H9 (cell line): Measurements from ENCODE around the gene RAB22A. TPM values are rescaled to one million over a fixed set of nuclear protein-coding genes. Genes with fewer than 3 reads are reported as not detected.
"Not testable (repeated sequence)": the region's sequence is repeated elsewhere in the genome, so short reads cannot be mapped to it uniquely, and the experiment has no call there.

ENCODE experiments used
- DNase-seq: peaks from one replicate; pipeline ENCODE4 v3.0.0-alpha.2; 2017
- H2AFZ ChIP-seq: one replicate; pipeline ENCODE4 v1.6.1; 2013; ENCODE audit warnings: mild to moderate bottlenecking, low read length, control low read depth, moderate library complexity
- H2AK5ac ChIP-seq: 2 replicates; pipeline ENCODE4 v1.6.1; 2013; ENCODE audit warnings: low read length, control low read depth, mixed read lengths; ENCODE audit not compliant: insufficient read length
- H2BK120ac ChIP-seq: one replicate; pipeline ENCODE4 v1.6.1; 2013; ENCODE audit warnings: low read depth, mild to moderate bottlenecking, low read length, control low read depth, inconsistent platforms; ENCODE audit not compliant: poor library complexity, severe bottlenecking
- H2BK12ac ChIP-seq: 2 replicates; pipeline ENCODE4 v1.6.1; 2013; ENCODE audit warnings: low read length, control low read depth, mixed read lengths, low read depth; ENCODE audit not compliant: insufficient read length
- H2BK15ac ChIP-seq: 2 replicates; pipeline ENCODE4 v1.6.1; 2013; ENCODE audit warnings: low read depth, low read length, control low read depth
- H2BK20ac ChIP-seq: one replicate; pipeline ENCODE4 v1.6.1; 2013; ENCODE audit warnings: low read depth, mild to moderate bottlenecking, low read length, control low read depth, inconsistent platforms; ENCODE audit not compliant: poor library complexity, severe bottlenecking
- H2BK5ac ChIP-seq: 2 replicates; pipeline ENCODE4 v1.6.1; 2013; ENCODE audit warnings: low read length, control low read depth, mixed read lengths; ENCODE audit not compliant: insufficient read length
- H3K14ac ChIP-seq: 2 replicates; pipeline ENCODE4 v1.6.1; 2013; ENCODE audit warnings: low read length, control low read depth; ENCODE audit not compliant: insufficient read depth
- H3K18ac ChIP-seq: 2 replicates; pipeline ENCODE4 v1.6.1; 2013; ENCODE audit warnings: low read depth, mild to moderate bottlenecking, mixed read lengths, low read length, control low read depth; ENCODE audit not compliant: insufficient read length
- H3K23ac ChIP-seq: 2 replicates; pipeline ENCODE4 v1.6.1; 2013; ENCODE audit warnings: low read length, control low read depth, mixed read lengths, low read depth; ENCODE audit not compliant: insufficient read length
- H3K23me2 ChIP-seq: 2 replicates; pipeline ENCODE4 v1.6.1; 2013; ENCODE audit warnings: low read depth, mild to moderate bottlenecking, mixed read lengths, low read length, control low read depth; ENCODE audit not compliant: insufficient read length, poor library complexity, severe bottlenecking
- H3K27ac ChIP-seq: 2 replicates; pipeline ENCODE4 v1.5.1; 2013; ENCODE audit warnings: low read length, control low read depth, mixed read lengths, low read depth; ENCODE audit not compliant: insufficient read length
- H3K27me3 ChIP-seq: 2 replicates; pipeline ENCODE4 v1.6.1; 2013; ENCODE audit warnings: low read length, control low read depth, inconsistent platforms; ENCODE audit not compliant: insufficient read depth
- H3K4ac ChIP-seq: 2 replicates; pipeline ENCODE4 v1.6.1; 2013; ENCODE audit warnings: low read depth, mild to moderate bottlenecking, control low read depth, inconsistent platforms, low read length, moderate library complexity
- H3K4me1 ChIP-seq: 2 replicates; pipeline ENCODE4 v1.6.1; 2013; ENCODE audit warnings: low read length, control low read depth, inconsistent platforms; ENCODE audit not compliant: insufficient read depth
- H3K4me2 ChIP-seq: 2 replicates; pipeline ENCODE4 v1.6.1; 2013; ENCODE audit warnings: low read length, control low read depth, mixed read lengths; ENCODE audit not compliant: insufficient read length, insufficient read depth
- H3K56ac ChIP-seq: 2 replicates; pipeline ENCODE4 v1.6.1; 2013; ENCODE audit warnings: low read depth, mild to moderate bottlenecking, mixed read lengths, low read length, control low read depth; ENCODE audit not compliant: insufficient read length
- H3K79me1 ChIP-seq: 2 replicates; pipeline ENCODE4 v1.6.1; 2013; ENCODE audit warnings: low read depth, mild to moderate bottlenecking, moderate library complexity, low read length, control low read depth, inconsistent platforms; ENCODE audit not compliant: insufficient read depth, poor library complexity, severe bottlenecking
- H3K79me2 ChIP-seq: 2 replicates; pipeline ENCODE4 v1.6.1; 2013; ENCODE audit warnings: low read length, control low read depth, inconsistent platforms; ENCODE audit not compliant: insufficient read depth
- H3K9ac ChIP-seq: 2 replicates; pipeline ENCODE4 v1.6.1; 2013; ENCODE audit warnings: low read length, control low read depth, mixed read lengths; ENCODE audit not compliant: insufficient read length; ENCODE audit errors: extremely low read depth
- H3K9me3 ChIP-seq: one replicate; pipeline ENCODE4 v1.6.1; 2013; ENCODE audit warnings: low read depth, low read length, inconsistent platforms; ENCODE audit not compliant: control insufficient read depth
- H3T11ph ChIP-seq: one replicate; pipeline ENCODE4 v1.6.1; 2013; ENCODE audit warnings: mild to moderate bottlenecking, low read length, control low read depth, inconsistent platforms
- H4K20me1 ChIP-seq: one replicate; pipeline ENCODE4 v1.6.1; 2013; ENCODE audit not compliant: control insufficient read depth, insufficient read length, insufficient read depth
- H4K5ac ChIP-seq: 2 replicates; pipeline ENCODE4 v1.6.1; 2013; ENCODE audit warnings: low read depth, mild to moderate bottlenecking, mixed read lengths, low read length, control low read depth; ENCODE audit not compliant: insufficient read length
- H4K8ac ChIP-seq: replicated peaks from 2 replicates; pipeline ENCODE4 v1.6.1; 2013; ENCODE audit warnings: low read length, control low read depth, mixed read lengths, low read depth; ENCODE audit not compliant: insufficient read length
- H4K91ac ChIP-seq: 2 replicates; pipeline ENCODE4 v1.6.1; 2013; ENCODE audit warnings: low read depth, mild to moderate bottlenecking, moderate library complexity, mixed read lengths, low read length, control low read depth; ENCODE audit not compliant: insufficient read length
- H3K27ac Mint-ChIP-seq, 3 experiments: 2 replicates in 2 of 3; 3 replicates in 1 of 3; pipeline ENCODE4 v1.8.0; 2020 to 2021; ENCODE audit warnings: mixed read lengths in 3 of 3, mild to moderate bottlenecking in 1 of 3, moderate library complexity in 1 of 3
- H3K27me3 Mint-ChIP-seq: 2 replicates; pipeline ENCODE4 v1.8.0; 2021; ENCODE audit warnings: low read depth, mild to moderate bottlenecking, moderate library complexity, mixed read lengths
- H3K36me3 Mint-ChIP-seq, 3 experiments: 2 replicates in 2 of 3; 3 replicates in 1 of 3; pipeline ENCODE4 v1.8.0; 2020 to 2021; ENCODE audit warnings: low read depth in 3 of 3, mixed read lengths in 3 of 3; ENCODE audit not compliant: insufficient read depth in 1 of 3
- H3K4me1 Mint-ChIP-seq, 2 experiments: 2 replicates each; pipeline ENCODE4 v1.8.0; 2020; ENCODE audit warnings: mixed read lengths in 2 of 2
- H3K4me3 Mint-ChIP-seq, 2 experiments: 2 replicates in 1 of 2; 3 replicates in 1 of 2; pipeline ENCODE4 v1.8.0; 2020 to 2021; ENCODE audit warnings: mild to moderate bottlenecking in 2 of 2, mixed read lengths in 2 of 2, moderate library complexity in 1 of 2
- H3K9me3 Mint-ChIP-seq, 2 experiments: 2 replicates in 1 of 2; 3 replicates in 1 of 2; pipeline ENCODE4 v1.8.0; 2020; ENCODE audit warnings: mild to moderate bottlenecking in 2 of 2, mixed read lengths in 2 of 2, moderate library complexity in 1 of 2
- WGBS: extraction: QIAGEN DNeasy Blood & Tissue Kit; methylation state at CpG from one replicate; pipeline ENCODE4 v1.1.7; 2013; ENCODE audit warnings: missing lambda C conversion rate, low lambda C conversion rate, mixed read lengths; ENCODE audit not compliant: insufficient read length; ENCODE audit errors: extremely low coverage; 5-methylcytosine and 5-hydroxymethylcytosine counted together
- total RNA-seq: library from RNA; stranded (reverse); gene quantifications from 2 replicates; pipeline ENCODE4 v1.2.1, GENCODE V29; 2021
- TF ChIP-seq, protein P1 (sequence below): fragments of 200-600 bp; sonication (generic); conservative IDR thresholded peaks from 3 replicates; pipeline ENCODE4 v1.8.0; 2021; ENCODE audit warnings: antibody characterized with exemption, mild to moderate bottlenecking

RAB22A gene
- total RNA-seq, 1 experiment from 2014 or later, result 6.3 TPM

- Mint-ChIP-seq H3K27ac (peak overlapping the region in 1 of 3 experiments; percentile 26; a peak in 3 of 7 replicates), H3K4me3 (no peak overlapping the region), H3K4me1 (peaks cover 26 to 29% of the 10 kb centered on the region in 2 experiments), H3K36me3 (peaks cover 5 to 9% (median 6%) of the 10 kb centered on the region in 3 experiments; a peak in 6 of 7 replicates), H3K27me3 (no peaks in the 10 kb centered on the region), H3K9me3 (peaks cover 0 to 10% of the 10 kb centered on the region in 2 experiments; a peak in 4 of 5 replicates)
- no peak overlapping the region for H2AFZ ChIP-seq
- peak overlapping the region; percentile 25 for H3K4me2 ChIP-seq
- no peak overlapping the region for H3K4ac ChIP-seq
- no peak overlapping the region for H4K91ac ChIP-seq
- H3K18ac ChIP-seq, result no peak overlapping the region
- H2BK20ac ChIP-seq, result no peak overlapping the region
- no peak overlapping the region for H2BK15ac ChIP-seq
- no peaks in the 10 kb centered on the region for H3K27me3 ChIP-seq
- no peaks in the 10 kb centered on the region for H3K23me2 ChIP-seq
- DNase-seq, result no peak
- H2BK12ac ChIP-seq, result no peak overlapping the region
- no peak overlapping the region for H3K9ac ChIP-seq
- no peak overlapping the region for H2AK5ac ChIP-seq
- TF ChIP-seq, protein P1, sequence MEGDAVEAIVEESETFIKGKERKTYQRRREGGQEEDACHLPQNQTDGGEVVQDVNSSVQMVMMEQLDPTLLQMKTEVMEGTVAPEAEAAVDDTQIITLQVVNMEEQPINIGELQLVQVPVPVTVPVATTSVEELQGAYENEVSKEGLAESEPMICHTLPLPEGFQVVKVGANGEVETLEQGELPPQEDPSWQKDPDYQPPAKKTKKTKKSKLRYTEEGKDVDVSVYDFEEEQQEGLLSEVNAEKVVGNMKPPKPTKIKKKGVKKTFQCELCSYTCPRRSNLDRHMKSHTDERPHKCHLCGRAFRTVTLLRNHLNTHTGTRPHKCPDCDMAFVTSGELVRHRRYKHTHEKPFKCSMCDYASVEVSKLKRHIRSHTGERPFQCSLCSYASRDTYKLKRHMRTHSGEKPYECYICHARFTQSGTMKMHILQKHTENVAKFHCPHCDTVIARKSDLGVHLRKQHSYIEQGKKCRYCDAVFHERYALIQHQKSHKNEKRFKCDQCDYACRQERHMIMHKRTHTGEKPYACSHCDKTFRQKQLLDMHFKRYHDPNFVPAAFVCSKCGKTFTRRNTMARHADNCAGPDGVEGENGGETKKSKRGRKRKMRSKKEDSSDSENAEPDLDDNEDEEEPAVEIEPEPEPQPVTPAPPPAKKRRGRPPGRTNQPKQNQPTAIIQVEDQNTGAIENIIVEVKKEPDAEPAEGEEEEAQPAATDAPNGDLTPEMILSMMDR, result no peak
- H3K56ac ChIP-seq, result no peak overlapping the region
- H4K5ac ChIP-seq, result no peak overlapping the region
- H3K79me1 ChIP-seq, result no peaks in the 10 kb centered on the region
- peaks cover 7% of the 10 kb centered on the region; the same call in 1 of the 2 replicates for H3K4me1 ChIP-seq
- WGBS, result no CpG with 5 or more reads among the region's 3 CpGs
- peaks cover 21% of the 10 kb centered on the region for H3K79me2 ChIP-seq
- H3K23ac ChIP-seq, result no peak overlapping the region
- no peak overlapping the region for H3K14ac ChIP-seq
- H2BK5ac ChIP-seq, result no peak overlapping the region
- no peak overlapping the region for H3K27ac ChIP-seq
- H3T11ph ChIP-seq, result no peak overlapping the region
- no peak overlapping the region for H2BK120ac ChIP-seq
- no peaks in the 10 kb centered on the region for H4K20me1 ChIP-seq
- H3K9me3 ChIP-seq, result no peaks in the 10 kb centered on the region
- H4K8ac ChIP-seq, result no peak overlapping the region
Observed at GRCh38 chr20:58408603-58409246, 99.2 kb downstream of the RAB22A start.

GRCh38 chr20:58414216-58414615 lies 104.7 kb downstream of the RAB22A start:
- DNase-seq, H2AFZ ChIP-seq, H2BK5ac ChIP-seq, H3K4me1 ChIP-seq, H3T11ph ChIP-seq, H3K23ac ChIP-seq, H3K56ac ChIP-seq, H2AK5ac ChIP-seq, H4K20me1 ChIP-seq, H3K4me3 Mint-ChIP-seq, H2BK15ac ChIP-seq, H3K4ac ChIP-seq, H2BK20ac ChIP-seq, H3K14ac ChIP-seq, H3K79me1 ChIP-seq, H3K79me2 ChIP-seq, H2BK120ac ChIP-seq, H2BK12ac ChIP-seq, H3K27ac Mint-ChIP-seq, H3K4me2 ChIP-seq, H3K23me2 ChIP-seq, H3K27me3 Mint-ChIP-seq, H4K91ac ChIP-seq, H3K27ac ChIP-seq, H3K9ac ChIP-seq, H4K5ac ChIP-seq, H3K27me3 ChIP-seq, H3K18ac ChIP-seq, H3K9me3 ChIP-seq, H4K8ac ChIP-seq: not testable (repeated sequence)
- Mint-ChIP-seq H3K9me3 (peaks cover 6 to 16% of the 10 kb centered on the region in 2 experiments), H3K4me1 (peaks cover 40 to 48% of the 10 kb centered on the region in 2 experiments), H3K36me3 (peaks cover 14 to 26% (median 16%) of the 10 kb centered on the region in 3 experiments)
- no CpG with 5 or more reads among the region's 35 CpGs for WGBS
